DMS53 treated with DMSO at 0.1 percent for 48 hours (cell line): Measurements from ENCODE around the gene C17orf107.
"Not testable (repeated sequence)": the region's sequence is repeated elsewhere in the genome, so short reads cannot be mapped to it uniquely, and the experiment has no call there.

ENCODE experiments used
- DNase-seq: peaks from one replicate; lab custom pipeline; 2025; ENCODE audit not compliant: unreplicated experiment; lab: John Stamatoyannopoulos, UW

Gene C17orf107

DNA sequence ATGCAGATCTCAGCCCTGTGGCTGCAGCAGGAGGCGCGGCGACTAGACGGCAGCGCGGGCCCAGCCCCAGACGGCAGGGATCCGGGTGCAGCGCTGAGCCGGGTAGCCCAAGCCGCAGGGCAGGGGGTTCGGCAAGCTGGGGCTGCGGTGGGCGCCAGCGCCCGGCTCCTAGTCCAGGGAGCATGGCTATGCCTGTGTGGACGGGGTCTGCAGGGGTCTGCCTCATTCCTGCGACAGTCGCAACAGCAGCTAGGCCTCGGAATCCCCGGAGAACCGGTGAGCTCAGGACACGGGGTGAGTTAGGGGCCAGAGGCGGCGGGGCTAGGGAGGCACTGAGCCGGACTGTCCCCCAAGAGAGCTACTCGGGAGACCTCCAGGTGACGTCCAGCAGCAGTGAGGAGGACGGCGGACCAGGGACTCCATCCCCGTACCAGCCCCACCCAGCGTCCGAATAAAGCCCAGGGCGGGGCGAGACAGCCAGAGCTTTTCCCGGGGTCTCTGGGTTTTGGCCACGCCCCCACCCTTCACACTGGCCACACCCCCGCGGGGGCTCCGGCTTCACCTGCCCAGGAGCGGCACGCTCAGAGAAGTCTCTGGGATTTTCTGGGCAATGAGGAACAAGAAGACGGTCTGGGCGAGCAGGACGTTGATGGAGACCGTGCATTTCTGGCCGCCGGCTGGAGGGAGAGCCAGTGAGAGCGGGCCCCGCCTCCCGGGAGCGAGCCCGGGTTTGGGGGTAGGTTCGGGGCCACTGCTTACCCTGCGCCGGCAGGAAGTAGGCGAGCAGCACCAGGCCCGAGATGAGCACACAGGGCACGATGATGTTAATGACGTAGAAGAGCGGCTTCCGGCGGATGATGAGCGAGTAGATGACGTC lies 1.1 kb downstream of the C17orf107 start:
- no peak for DNase-seq

DNA sequence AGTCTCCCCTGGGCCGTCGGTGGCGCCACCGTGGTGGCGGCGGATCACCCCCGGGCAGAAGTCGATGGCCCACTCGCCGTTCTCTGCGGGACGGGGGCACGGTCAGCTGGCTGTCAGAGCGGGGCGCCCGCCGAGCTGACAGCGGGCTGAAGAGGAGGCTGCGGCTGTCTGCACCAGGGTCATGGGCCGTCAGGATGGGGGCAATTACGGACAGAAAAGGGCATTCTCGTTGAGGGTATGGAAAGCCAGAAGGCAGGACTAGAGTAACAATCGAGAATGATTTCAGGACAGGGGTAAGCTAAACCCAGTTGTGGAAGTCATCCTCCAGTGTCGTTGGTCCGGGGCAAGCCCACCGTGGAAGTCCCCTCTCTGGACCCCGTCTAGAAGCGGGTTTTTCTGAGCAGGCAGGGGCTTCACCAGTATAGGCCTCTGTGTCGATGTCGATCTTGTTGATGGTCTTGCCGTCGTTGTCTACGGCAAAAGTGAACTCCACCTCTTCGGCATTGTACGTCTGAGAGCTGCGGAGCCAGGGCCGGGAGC lies 1.8 kb downstream of the C17orf107 start:
- no peak for DNase-seq

DNA sequence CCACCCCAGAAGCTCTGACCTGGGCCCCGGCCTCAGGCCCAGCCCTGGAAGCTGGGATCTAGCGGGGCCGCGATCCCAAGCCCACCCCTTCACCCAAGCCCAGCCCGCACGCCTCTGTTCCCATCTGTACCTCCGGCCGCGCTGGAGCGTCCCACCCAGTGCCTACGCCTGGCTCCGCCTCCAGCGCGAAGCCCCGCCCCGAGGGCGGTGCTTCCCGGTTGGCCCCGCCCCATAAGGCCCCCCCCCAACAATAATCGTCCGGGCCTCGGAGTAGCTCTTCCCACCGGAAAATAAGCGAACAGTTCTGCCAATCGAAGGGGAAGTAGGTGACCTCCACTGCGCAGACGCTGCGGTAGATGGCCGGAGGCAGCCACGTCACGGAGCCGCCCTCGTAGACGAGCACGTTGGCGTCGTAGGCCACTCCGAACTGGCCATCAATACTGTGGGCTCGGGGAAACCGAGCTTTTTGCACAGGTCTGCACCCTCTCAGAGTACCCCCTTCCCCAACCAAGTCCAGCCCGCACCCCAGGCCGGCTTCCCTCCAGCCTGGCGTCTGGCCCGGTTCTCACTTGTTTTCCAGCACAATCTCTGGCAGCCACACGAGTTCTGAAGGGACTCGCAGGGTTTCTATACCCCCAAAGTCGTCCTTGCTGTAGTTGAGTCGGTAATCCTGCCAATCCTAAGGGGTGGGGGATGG lies 2.5 kb downstream of the C17orf107 start:
- no peak for DNase-seq

DNA sequence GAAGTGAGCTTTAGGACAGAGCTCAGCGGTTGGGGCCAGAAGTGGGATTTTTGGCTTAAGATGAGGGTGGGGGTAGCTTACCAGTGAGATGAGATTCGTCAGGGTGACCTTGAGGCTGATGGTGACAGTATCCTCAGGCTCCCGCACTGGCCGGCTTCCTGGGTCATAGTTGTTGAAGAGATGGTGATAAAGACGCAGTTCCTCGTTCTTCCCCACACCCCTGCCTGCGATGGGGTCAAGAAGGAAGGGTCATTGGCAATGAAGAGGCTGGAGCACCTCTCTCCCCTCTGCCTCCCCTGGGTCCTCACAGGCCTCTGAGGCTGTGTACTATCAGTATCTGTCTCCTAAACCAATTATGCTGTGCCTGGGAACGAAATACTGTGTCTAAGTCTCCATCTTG lies 3.2 kb downstream of the C17orf107 start:
- DNase-seq = no peak

DNA sequence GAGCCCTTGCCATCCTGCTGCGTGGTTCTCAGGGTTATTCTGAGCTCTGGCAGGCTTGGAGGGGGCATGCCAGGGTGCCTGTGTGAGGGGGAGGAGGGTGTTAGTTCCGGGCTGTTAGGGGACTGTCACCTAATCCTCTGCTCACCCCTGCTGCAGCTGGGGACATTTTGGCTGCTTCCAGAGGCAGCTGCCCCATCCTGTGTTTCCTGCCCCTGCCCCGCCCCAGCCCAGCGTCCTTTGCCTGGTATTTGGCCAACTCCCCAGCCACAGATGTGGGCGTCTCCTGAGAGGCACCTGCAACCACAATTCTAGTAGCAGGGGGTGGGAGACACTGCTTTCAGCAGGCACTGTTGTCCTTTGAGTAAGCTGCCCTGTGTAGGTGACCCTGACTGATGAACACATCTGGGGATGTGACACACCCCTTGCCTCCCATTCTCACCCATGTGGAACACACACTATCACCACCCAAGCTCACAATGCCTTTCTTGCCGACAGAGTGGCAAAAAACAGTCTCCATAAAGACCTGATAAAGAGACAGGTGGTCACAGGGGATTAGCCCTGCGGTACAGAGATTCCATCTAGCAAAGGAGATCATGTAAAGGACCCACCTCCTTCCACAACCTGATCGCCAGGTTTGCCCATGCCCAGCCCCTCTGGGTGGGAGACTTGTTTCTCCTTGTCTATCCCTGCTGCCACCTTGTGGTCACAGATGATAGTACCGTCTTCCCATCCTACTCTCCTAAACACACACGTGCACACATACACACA lies 3.9 kb downstream of the C17orf107 start, which contains the start of gene CHRNE:
CHRNE (minus strand) TSS at position 48 of the 768 bp plus-strand sequence; CDS start at position 13, 35 bp downstream.
- DNase-seq = peak; percentile 50

DNA sequence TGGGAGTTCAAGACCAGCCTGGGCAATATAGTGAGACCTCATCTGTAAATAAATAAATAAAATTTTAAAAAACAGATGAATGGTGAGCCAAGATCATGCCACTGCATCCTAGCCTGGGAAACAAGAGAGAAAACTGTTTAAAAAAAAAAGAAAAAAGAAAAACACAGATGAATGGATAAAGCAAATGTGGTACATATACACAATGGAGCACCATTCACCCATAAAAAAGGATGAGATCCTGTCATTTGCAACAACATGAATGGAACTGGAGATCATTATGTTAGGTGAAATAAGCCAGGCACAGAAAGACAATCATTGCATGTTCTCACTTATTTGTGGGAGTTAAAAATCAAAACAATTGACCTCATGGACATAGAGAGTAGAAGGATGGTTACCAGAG lies 7.3 kb downstream of the C17orf107 start:
- not testable (repeated sequence) for DNase-seq

DNA sequence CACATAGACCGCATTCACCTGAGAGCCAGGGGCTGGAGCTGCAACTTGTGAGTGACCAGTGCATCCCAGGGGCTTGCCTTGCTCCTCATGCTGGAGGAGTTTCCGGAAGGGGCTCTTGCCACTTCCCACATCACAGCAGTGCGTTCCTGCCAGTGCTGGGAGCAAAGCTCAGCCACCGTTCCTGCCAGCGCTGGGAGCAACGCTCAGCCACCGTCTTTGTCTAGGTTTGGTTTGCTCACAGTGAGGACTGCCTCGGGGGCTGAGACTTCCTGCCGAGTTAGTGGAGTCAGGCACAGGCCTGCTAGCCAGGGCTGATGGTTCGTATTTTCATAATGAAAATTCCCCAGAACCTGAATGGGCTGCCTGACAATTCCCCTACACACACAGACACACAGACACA lies 9.0 kb downstream of the C17orf107 start:
- no peak for DNase-seq

DNA sequence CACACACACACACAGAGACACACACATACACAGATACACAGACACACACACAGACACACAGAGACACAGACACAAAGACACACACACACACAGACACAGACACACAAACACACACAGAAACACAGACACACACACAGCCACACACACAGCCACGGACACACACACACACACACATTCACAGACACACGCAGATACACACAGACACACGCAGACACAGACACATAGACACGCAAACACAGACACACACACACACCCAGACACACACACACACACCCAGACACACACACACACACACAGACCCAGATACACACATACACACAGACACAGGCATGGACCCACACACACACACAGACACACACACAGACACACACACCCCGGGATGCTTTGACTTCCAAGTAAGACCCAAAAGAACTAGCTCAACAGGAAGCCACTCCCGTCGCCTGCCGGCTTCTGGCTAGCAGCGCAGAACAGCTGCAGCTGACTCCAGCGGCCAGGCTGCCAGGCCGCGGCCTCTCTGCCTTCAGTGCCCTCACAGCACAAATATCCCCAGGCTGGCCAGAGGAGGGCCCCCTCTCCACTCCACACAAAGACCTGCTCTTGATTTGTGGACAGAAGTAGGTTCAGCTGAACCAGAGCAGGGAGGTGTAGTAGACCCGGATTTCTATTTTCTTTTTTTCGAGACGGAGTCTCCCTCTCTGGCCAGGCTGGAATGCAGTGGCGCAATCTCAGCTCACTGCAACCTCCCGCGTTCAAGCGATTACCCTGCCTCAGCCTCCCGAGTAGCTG lies 9.6 kb downstream of the C17orf107 start:
- peak; percentile 81 for DNase-seq

DNA sequence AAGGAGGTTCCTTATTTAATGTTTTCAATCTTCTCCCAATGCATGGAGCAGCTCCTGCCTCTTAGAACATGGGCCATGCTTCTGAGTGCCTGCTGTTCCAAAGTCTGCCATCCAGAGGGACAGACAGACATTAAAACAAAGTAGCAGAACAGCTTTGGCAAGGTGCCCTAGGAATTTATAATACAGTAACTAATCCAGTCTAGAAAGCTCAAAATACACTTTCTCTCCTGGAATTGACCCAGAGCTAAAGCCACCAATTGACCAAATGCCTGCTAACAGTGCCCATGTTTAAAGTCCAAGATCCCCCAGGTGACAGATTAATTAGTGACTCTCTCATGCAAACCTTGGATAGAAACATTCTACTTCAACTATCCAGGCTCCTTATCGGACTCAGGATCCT lies 14.7 kb downstream of the C17orf107 start:
- no peak for DNase-seq

DNA sequence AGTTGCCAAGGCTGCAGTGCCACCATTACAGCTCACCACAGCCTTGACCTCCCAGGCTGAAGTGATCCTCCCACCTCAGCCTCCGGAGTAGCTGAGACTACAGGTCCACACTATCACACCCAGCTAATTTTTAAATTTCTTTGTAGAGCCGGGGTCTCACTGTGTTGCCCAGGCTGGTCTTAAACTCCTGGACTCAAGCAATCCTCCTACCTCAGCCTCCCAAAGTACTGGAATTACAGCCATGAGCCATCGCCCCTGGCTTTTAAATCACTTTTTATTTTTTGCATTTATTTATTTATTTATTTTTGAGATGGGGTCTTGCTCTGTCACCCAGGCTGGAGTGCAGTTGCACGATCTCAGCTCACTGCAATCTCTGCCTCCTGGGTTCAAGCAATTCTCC lies 15.2 kb downstream of the C17orf107 start:
- not testable (repeated sequence) for DNase-seq

DNA sequence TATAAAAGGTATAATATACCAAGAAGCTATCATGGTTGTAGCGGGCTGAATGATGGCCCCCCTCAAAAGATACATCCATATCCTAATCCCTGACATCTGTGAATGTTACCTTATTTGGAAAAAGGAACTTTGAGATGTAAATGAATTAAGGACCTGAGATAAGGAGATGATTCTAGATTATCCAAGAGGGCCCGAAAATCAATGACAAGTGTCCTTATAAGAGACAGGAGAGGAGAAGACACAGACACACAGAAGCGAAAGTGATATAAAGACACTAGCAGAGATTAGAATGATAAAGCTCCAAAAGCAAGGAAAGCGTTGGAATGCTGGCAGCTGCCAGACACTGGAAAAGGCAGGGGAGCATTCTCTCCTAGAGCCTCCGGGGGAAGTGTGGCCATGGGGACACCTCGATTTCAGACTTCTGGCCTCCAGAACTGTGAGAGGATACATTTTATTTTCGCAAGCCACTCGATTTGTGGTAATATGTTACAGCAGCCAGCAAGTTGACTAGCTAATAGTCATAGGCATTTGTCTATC lies 20.2 kb downstream of the C17orf107 start:
- no peak for DNase-seq

DNA sequence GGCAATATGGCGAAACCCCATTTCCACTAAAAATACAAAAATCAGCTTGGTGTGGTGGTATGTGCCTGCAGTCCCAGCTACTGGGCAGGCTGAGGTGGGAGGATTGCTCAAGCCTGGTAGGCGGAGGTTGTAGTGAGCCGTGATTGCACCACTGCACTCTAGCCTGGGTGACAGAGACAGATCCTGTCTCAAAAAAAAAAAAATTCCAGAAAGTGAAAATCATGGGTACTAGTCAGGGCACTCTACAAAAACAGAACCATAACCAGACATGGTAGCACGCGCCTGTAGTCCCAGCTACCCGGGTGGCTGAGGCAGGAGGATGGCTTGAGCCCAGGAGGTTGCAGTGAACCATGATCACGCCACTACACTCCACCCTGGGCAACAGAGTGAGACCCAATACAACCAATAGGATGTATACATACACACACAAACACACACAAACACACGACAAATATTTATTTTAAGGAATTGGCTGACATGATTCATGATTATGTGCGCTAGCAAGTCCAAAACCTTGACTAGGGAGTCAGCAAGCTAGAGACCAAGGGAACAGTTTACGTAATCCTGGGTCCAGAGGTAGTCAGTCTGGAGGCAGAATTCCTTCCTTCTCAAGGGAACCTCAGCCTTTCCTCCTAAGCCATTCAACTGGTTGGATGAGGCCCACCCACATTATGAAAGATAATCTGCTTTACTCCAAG lies 21.2 kb downstream of the C17orf107 start:
- DNase-seq = no peak

DNA sequence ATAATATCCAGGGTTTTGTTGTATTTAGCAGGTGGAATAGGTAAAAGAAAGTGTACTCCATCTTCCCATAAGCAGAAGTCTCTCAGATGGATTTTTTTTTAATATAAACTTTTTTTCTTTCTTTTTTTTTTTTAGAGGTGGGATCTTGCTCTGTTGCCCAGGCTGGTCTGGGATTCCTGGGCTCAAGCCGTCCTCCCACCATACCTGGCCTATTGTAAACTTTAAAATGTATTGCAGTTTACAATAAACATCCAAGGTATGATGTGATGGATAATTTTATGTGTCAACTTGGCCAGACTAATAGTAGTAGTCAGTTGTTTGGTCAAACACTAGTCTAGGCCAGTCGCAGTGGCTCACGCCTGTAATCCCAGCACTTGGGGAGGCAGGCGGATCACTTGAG lies 22.0 kb downstream of the C17orf107 start:
- DNase-seq = no peak

DNA sequence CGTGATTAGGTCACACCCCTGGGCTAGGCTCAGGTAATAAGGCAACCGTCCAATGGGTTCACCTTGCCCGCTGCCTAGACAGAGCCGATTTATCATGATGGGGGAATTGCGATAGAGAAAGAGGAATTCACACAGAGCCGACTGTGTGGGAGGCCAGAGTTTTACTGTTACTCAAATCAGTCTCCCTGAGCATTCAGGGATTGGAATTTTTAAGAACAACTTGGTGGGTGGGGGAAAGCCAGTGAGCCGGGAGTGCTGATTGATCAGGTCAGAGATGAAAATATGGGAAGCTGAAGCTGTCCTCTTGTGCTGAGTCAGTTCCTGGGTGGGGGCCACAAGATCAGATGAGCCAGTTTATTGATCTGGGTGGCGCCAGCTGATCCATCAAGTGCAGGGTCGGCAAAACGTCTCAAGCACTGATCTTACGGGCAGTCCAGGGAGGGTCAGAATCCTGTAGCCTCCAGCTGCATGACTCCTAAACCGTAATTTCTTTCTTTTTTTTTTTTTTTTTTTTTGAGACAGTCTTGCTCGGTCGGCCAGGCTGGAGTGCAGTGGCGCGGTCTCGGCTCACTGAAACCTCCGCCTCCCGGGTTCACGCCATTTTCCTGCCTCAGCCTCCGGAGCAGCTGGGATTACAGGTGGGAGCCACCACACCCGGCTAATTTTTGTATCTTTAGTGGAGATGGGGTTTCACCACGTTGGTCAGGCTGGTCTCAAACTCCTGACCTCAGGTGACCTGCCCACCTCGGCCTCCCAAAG lies 27.4 kb downstream of the C17orf107 start:
- not testable (repeated sequence) for DNase-seq

DNA sequence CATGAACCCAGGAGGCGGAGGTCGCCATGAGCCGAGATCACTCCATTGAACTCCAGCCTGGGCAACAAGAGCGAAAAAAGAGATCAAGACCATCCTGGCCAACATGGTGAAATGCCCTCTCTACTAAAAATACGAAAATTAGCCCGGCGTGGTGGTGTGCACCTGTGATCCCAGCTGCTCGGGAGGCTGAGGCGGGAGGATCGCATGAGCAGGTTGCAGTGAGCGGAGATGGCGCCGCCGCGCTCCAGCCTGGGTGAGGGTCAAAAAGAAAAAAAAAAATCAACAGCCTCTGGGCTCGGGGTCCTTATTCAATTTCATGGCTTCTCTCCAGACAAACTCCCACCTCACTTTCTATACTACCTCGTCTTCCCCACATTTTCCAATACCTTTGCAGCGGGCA lies 29.5 kb downstream of the C17orf107 start:
- no peak for DNase-seq

DNA sequence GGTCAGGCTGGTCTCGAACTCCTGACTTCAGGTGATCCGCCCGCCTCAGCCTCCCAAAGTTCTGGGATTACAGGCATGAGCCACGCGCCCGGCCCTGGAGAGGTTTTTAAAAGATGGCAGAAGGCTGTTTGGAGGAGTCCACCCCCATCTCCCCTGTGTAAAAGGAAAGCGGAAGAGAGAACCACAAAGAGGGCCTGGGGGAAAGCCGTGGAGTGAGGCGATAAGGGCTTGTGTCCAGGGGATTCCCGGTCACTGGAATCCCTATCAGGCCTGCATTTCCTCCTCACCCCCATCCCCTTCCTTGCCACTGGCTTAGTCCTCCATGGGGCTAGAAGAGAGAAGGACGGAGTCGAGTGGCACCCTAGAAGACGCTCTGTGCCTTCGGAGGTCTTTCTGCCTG lies 32.6 kb downstream of the C17orf107 start, which contains the start of gene GP1BA:
GP1BA (plus strand) TSS at position 315 of the 400 bp plus-strand sequence. CDS start 328 bp downstream, outside the sequence.
- DNase-seq = no peak

DNA sequence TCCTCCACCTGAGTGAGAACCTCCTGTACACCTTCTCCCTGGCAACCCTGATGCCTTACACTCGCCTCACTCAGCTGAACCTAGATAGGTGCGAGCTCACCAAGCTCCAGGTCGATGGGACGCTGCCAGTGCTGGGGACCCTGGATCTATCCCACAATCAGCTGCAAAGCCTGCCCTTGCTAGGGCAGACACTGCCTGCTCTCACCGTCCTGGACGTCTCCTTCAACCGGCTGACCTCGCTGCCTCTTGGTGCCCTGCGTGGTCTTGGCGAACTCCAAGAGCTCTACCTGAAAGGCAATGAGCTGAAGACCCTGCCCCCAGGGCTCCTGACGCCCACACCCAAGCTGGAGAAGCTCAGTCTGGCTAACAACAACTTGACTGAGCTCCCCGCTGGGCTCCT lies 33.4 kb downstream of the C17orf107 start:
- DNase-seq = no peak

DNA sequence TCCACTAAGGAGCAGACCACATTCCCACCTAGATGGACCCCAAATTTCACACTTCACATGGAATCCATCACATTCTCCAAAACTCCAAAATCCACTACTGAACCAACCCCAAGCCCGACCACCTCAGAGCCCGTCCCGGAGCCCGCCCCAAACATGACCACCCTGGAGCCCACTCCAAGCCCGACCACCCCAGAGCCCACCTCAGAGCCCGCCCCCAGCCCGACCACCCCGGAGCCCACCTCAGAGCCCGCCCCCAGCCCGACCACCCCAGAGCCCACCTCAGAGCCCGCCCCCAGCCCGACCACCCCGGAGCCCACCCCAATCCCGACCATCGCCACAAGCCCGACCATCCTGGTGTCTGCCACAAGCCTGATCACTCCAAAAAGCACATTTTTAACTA lies 34.3 kb downstream of the C17orf107 start:
- DNase-seq = no peak
